ENCODE results near the gene PGM5.
"Not testable (repeated sequence)": the region's sequence is repeated elsewhere in the genome, so short reads cannot be mapped to it uniquely, and the experiment has no call there.

- TF ChIP-seq EZH2 (optimal IDR thresholded peaks at IDR 0.05; ENCODE audit: low read depth, low read length); CTCF (IDR thresholded peaks at IDR 0.05; ENCODE audit: low read length); EZH2phosphoT487 (IDR thresholded peaks at IDR 0.05; ENCODE audit: low read length): not testable (repeated sequence)
These were observed 31.9 kb upstream of the PGM5 start for GRCh38 chr9:68324518-68324917.

Data from MM.1S (cell line).